ENCODE data around the gene ANAPC15. TPM values are rescaled to one million over a fixed set of nuclear protein-coding genes. Genes with fewer than 3 reads are reported as not detected.

ANAPC15 gene
- total and polyA plus RNA-seq, 2 of the 4 experiments (the other 2 are of a cell fraction) = 66.3 to 84.2 TPM

DNA sequence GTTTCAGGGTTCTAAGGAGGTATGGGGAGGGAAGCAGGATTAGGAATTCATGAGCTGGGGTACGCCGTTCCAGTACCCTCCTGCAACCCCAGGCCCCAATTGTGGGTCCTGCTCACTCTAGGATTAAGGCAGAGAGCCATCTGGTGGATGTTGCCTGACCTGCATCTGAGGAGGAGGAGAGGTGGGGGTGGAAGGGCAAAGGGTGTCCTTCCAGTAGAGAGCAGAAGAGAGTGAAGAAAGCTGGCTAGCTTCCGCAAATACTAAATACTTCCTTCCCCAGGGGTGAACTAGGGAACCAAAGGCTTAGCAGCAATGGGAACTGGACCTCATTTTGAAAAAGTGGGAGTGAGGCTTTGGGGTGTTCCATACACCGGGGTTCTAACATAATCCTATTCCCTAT is 21.2 kb downstream of the ANAPC15 start:
- H3K14ac ChIP-seq (replicated peaks; ENCODE audit: low read depth, low read length) = no peak overlapping the region
- CTCF ChIA-PET = interaction anchor here (0.5 to 2.2 kb wide), 20 partner anchors 9 to 340 kb away, joined by 3 to 37 read pairs (median 3); no protein-coding TSS in a partner anchor
- H3K56ac ChIP-seq (ENCODE audit: extremely low read depth, insufficient read depth, low read length) = no peak overlapping the region
- H3K4me2 ChIP-seq (ENCODE audit: low read depth, low read length) = no peak overlapping the region
- no peak overlapping the region for H4K5ac ChIP-seq (ENCODE audit: low read depth, low read length)
- no peak overlapping the region for H2AK5ac ChIP-seq (ENCODE audit: low read depth, low read length)
- H3K27me3 ChIP-seq (ENCODE audit: control insufficient read depth, insufficient read depth, low read length) = no peaks in the 10 kb centered on the region
- peaks cover 21% of the 10 kb centered on the region for H3K36me3 ChIP-seq (ENCODE audit: control insufficient read depth, insufficient read depth, low read length)
- WGBS, 2 experiments (ENCODE audit: extremely low coverage in 2 of 2, insufficient read length in 1 of 2) = no CpG with 5 or more reads among the region's 4 CpGs
- DNase-seq (peak; percentile 54), ATAC-seq (ENCODE audit: low read depth) (peak; percentile 95)
- no peak overlapping the region for H3K4ac ChIP-seq (ENCODE audit: low read depth, low read length)
- H4K8ac ChIP-seq (ENCODE audit: low read depth in 2 of 2, low read length in 2 of 2) = 0 out of 4 replicates have a peak overlapping the region, but pooled peaks of 1 of the 2 experiments have one; percentile 31
- H2BK5ac ChIP-seq (ENCODE audit: low read depth, low read length, poor library complexity, severe bottlenecking) = no peak overlapping the region
- intact Hi-C loops (cut with micrococcal nuclease) (loop anchor here (1.0 kb wide), 2 partner anchors 66 to 340 kb away; no protein-coding TSS in a partner anchor), in situ Hi-C loops (cut with MboI; ENCODE audit: low sequenced_read_pairs) (loop anchor here (10.0 kb wide), 1 partner anchor 66 kb away; no protein-coding TSS in a partner anchor), dilution Hi-C loops (cut with HindIII; ENCODE audit: low sequenced_read_pairs, unreplicated experiment) (no loop called here)
- H3K9me3 ChIP-seq (ENCODE audit: control insufficient read depth, insufficient read depth, low read length) = no peaks in the 10 kb centered on the region
- no peak overlapping the region for H3K9ac ChIP-seq (ENCODE audit: low read depth, low read length)
- H3K4me3 ChIP-seq (ENCODE audit: insufficient read depth, low read depth, low read length) = no peak overlapping the region
- H2AFZ ChIP-seq (replicated peaks; ENCODE audit: low read length, poor library complexity) = no peak overlapping the region
- H2BK120ac ChIP-seq (ENCODE audit: low read depth, low read length) = no peak overlapping the region
- H3K23ac ChIP-seq (ENCODE audit: low read depth, low read length) = no peak overlapping the region
- H2BK20ac ChIP-seq (ENCODE audit: low read depth, low read length) = no peak overlapping the region
- no peak overlapping the region for H2BK15ac ChIP-seq (ENCODE audit: low read depth, low read length)
- peaks cover 11 to 23% of the 10 kb centered on the region in 2 experiments; a peak in 3 of 4 replicates for H3K79me1 ChIP-seq (ENCODE audit: low read depth in 1 of 2, low read length in 2 of 2)
- H3K18ac ChIP-seq (ENCODE audit: low read depth, low read length) = no peak overlapping the region
- no peaks in the 10 kb centered on the region; the same call in 1 of the 2 replicates for H3K9me1 ChIP-seq (ENCODE audit: insufficient read depth, low read length)
- BruUV-seq (replicated peaks) = no TSS peak
- no peak overlapping the region for H3K27ac ChIP-seq (ENCODE audit: insufficient read depth, low read length)
- peak overlapping the region; percentile 4 for H2AK9ac ChIP-seq (replicated peaks; ENCODE audit: low read depth, low read length, poor library complexity)
- POLR2A ChIA-PET (ENCODE audit: unreplicated experiment) = interaction anchor here (0.5 kb wide), 1 partner anchor 51 kb away, joined by 4 read pairs; no protein-coding TSS in a partner anchor
- TF ChIP-seq CHD1 (IDR thresholded peaks at IDR 0.05; ENCODE audit: low read depth, low read length) = no peak
- TF ChIP-seq RAD21 (IDR thresholded peaks at IDR 0.05; ENCODE audit: low read length) = peak; percentile 79
- TF ChIP-seq, protein P1, sequence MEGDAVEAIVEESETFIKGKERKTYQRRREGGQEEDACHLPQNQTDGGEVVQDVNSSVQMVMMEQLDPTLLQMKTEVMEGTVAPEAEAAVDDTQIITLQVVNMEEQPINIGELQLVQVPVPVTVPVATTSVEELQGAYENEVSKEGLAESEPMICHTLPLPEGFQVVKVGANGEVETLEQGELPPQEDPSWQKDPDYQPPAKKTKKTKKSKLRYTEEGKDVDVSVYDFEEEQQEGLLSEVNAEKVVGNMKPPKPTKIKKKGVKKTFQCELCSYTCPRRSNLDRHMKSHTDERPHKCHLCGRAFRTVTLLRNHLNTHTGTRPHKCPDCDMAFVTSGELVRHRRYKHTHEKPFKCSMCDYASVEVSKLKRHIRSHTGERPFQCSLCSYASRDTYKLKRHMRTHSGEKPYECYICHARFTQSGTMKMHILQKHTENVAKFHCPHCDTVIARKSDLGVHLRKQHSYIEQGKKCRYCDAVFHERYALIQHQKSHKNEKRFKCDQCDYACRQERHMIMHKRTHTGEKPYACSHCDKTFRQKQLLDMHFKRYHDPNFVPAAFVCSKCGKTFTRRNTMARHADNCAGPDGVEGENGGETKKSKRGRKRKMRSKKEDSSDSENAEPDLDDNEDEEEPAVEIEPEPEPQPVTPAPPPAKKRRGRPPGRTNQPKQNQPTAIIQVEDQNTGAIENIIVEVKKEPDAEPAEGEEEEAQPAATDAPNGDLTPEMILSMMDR (conservative IDR thresholded peaks at IDR 0.05; ENCODE audit: low read depth, low read length) = peak; percentile 91
- TF ChIP-seq, protein P2, sequence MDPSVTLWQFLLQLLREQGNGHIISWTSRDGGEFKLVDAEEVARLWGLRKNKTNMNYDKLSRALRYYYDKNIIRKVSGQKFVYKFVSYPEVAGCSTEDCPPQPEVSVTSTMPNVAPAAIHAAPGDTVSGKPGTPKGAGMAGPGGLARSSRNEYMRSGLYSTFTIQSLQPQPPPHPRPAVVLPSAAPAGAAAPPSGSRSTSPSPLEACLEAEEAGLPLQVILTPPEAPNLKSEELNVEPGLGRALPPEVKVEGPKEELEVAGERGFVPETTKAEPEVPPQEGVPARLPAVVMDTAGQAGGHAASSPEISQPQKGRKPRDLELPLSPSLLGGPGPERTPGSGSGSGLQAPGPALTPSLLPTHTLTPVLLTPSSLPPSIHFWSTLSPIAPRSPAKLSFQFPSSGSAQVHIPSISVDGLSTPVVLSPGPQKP (IDR thresholded peaks at IDR 0.05; ENCODE audit: borderline replicate concordance, low read depth, low read length) = no peak
- TF ChIP-seq SMC3 (IDR thresholded peaks at IDR 0.05; ENCODE audit: low read depth, low read length) = peak; percentile 96
- TF ChIP-seq BHLHE40 (IDR thresholded peaks at IDR 0.05; ENCODE audit: low read depth, low read length) = no peak
- no peak for TF ChIP-seq FOS (IDR thresholded peaks at IDR 0.05; ENCODE audit: low read depth, low read length)
- no peak for TF ChIP-seq MAFK (IDR thresholded peaks at IDR 0.05; ENCODE audit: low read depth, low read length)
- no peak for TF ChIP-seq RCOR1 (IDR thresholded peaks at IDR 0.05; ENCODE audit: insufficient replicate concordance, low read length)
- TF ChIP-seq, protein P3, sequence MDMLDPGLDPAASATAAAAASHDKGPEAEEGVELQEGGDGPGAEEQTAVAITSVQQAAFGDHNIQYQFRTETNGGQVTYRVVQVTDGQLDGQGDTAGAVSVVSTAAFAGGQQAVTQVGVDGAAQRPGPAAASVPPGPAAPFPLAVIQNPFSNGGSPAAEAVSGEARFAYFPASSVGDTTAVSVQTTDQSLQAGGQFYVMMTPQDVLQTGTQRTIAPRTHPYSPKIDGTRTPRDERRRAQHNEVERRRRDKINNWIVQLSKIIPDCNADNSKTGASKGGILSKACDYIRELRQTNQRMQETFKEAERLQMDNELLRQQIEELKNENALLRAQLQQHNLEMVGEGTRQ (IDR thresholded peaks at IDR 0.05; ENCODE audit: low read depth, low read length) = no peak
- 0 out of 2 replicates have a peak, but pooled peaks have one; percentile 30 for TF ChIP-seq MAZ (IDR thresholded peaks at IDR 0.05; ENCODE audit: borderline replicate concordance, low read depth, low read length)
- TF ChIP-seq MXI1 (IDR thresholded peaks at IDR 0.05; ENCODE audit: borderline replicate concordance, low read depth, low read length) = no peak
- no peak for TF ChIP-seq CEBPB (IDR thresholded peaks at IDR 0.05; ENCODE audit: low read depth, low read length)
- no peak for TF ChIP-seq NFE2L2 (IDR thresholded peaks at IDR 0.05; ENCODE audit: low read depth, low read length)
- TF ChIP-seq RFX5 (IDR thresholded peaks at IDR 0.05; ENCODE audit: low read depth, low read length) = no peak
- no peak for TF ChIP-seq POLR2A (IDR thresholded peaks at IDR 0.05; ENCODE audit: low read depth, low read length)
- H4K91ac ChIP-seq (ENCODE audit: insufficient read depth, low read depth, low read length) = no peak overlapping the region
- H3K4me1 ChIP-seq (ENCODE audit: control insufficient read depth, insufficient read depth, low read length) = no peaks in the 10 kb centered on the region
- no peaks in the 10 kb centered on the region for H4K20me1 ChIP-seq (ENCODE audit: insufficient read depth, low read length)
